GM12891 (cell line): Measurements from ENCODE around the gene UFD1.

Experiments
- POLR2A ChIP-seq: IDR thresholded peaks from 2 replicates; pipeline ENCODE4 v1.6.1; 2011; ENCODE audit warnings: low read depth, low read length, control low read depth
- POLR2AphosphoS5 ChIP-seq: IDR thresholded peaks from 2 replicates; pipeline ENCODE4 v1.6.1; 2011; ENCODE audit warnings: low read depth, low read length, control low read depth
- TAF1 ChIP-seq: IDR thresholded peaks from 2 replicates; pipeline ENCODE4 v1.6.1; 2011; ENCODE audit warnings: low read depth, low read length, control low read depth

- no peak for TF ChIP-seq TAF1
- no peak for TF ChIP-seq POLR2AphosphoS5
- TF ChIP-seq POLR2A, result no peak
Measured at GRCh38 chr22:19460036-19460435, 19.0 kb downstream of the UFD1 start.
